Natural killer cell (primary cell): ENCODE data around the gene NAA38. TPM values are rescaled to one million over a fixed set of nuclear protein-coding genes. Genes with fewer than 3 reads are reported as not detected.

Experiments used
- ATAC-seq, 3 donors: fragments of 150-1000 bp in 2 of 3; fragments of 200-7000 bp in 1 of 3; cut with Tn5 transposase; 1 replicate in 1 of 3; 2 replicates in 2 of 3; pipeline ENCODE4 v1.10.0; 2021; ENCODE audit warnings: mild to moderate bottlenecking in 2 of 3, moderate library complexity in 2 of 3
- DNase-seq, 2 donors: peaks; one replicate each; pipeline versions ENCODE4 v3.0.0 to v3.0.0-alpha.2; 2013 to 2021; ENCODE audit warnings: mixed read lengths in 1 of 2
- H3K27ac ChIP-seq: one replicate; pipeline ENCODE4 v1.5.1; 2013; ENCODE audit warnings: mild to moderate bottlenecking, low read length
- H3K27me3 ChIP-seq: one replicate; pipeline ENCODE4 v1.6.1; 2013; ENCODE audit warnings: low read length; ENCODE audit not compliant: control insufficient read depth, insufficient read depth
- H3K36me3 ChIP-seq: one replicate; pipeline ENCODE4 v1.6.1; 2013; ENCODE audit warnings: low read length; ENCODE audit not compliant: control insufficient read depth, insufficient read depth
- H3K4me1 ChIP-seq: one replicate; pipeline ENCODE4 v1.6.1; 2013; ENCODE audit warnings: low read length; ENCODE audit not compliant: control insufficient read depth, insufficient read depth
- H3K4me3 ChIP-seq: one replicate; pipeline ENCODE4 v1.5.1; 2013; ENCODE audit warnings: low read length
- H3K9me3 ChIP-seq: one replicate; pipeline ENCODE4 v1.6.1; 2013; ENCODE audit warnings: low read length; ENCODE audit not compliant: control insufficient read depth, insufficient read depth
- H3K27ac Mint-ChIP-seq, 2 donors: one replicate each; pipeline ENCODE4 v1.8.0; 2022; ENCODE audit warnings: mild to moderate bottlenecking in 2 of 2, mixed read lengths in 2 of 2, moderate library complexity in 1 of 2
- H3K27me3 Mint-ChIP-seq, 2 donors: one replicate each; pipeline ENCODE4 v1.8.0; 2022; ENCODE audit warnings: low read depth in 2 of 2, mixed read lengths in 2 of 2
- H3K36me3 Mint-ChIP-seq: one replicate; pipeline ENCODE4 v1.8.0; 2022; ENCODE audit warnings: mixed read lengths
- H3K4me1 Mint-ChIP-seq, 2 donors: one replicate each; pipeline ENCODE4 v1.8.0; 2022; ENCODE audit warnings: mixed read lengths in 2 of 2
- H3K4me3 Mint-ChIP-seq: one replicate; pipeline ENCODE4 v1.8.0; 2022; ENCODE audit warnings: mild to moderate bottlenecking, moderate library complexity, mixed read lengths
- H3K9me3 Mint-ChIP-seq, 2 donors: one replicate each; pipeline ENCODE4 v1.8.0; 2022; ENCODE audit warnings: mixed read lengths in 2 of 2
- WGBS: methylation state at CpG from one replicate; pipeline ENCODE4 v1.1.7; 2013; ENCODE audit warnings: missing lambda C conversion rate; ENCODE audit not compliant: insufficient coverage; 5-methylcytosine and 5-hydroxymethylcytosine counted together
- intact Hi-C: fragments of 100-400 bp; cut with micrococcal nuclease; formaldehyde crosslinking; loops from one replicate; pipeline ENCODE4 v1.14.2; 2022
- total RNA-seq, 4 donors: library from RNA; stranded (reverse); fragments of 120-200 nt in 1 of 4; gene quantifications; one replicate each; pipeline versions ENCODE4 v1.2.3 to v1.2.4, GENCODE V29; 2013 to 2022
- TF ChIP-seq, protein P1 (sequence below): fragments of 200-600 bp; IDR thresholded peaks from one replicate; pipeline ENCODE4 v1.8.0; 2022; ENCODE audit warnings: antibody characterized with exemption

The NAA38 gene, protein sequence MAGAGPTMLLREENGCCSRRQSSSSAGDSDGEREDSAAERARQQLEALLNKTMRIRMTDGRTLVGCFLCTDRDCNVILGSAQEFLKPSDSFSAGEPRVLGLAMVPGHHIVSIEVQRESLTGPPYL
- 10 to 100 TPM; 35.9 to 40.3 (median 37.3) TPM for total RNA-seq
- total RNA-seq (2013): 39.9 TPM

- H3K27ac Mint-ChIP-seq: no peak within 1 kb of the TSS
- TF ChIP-seq, protein P1, sequence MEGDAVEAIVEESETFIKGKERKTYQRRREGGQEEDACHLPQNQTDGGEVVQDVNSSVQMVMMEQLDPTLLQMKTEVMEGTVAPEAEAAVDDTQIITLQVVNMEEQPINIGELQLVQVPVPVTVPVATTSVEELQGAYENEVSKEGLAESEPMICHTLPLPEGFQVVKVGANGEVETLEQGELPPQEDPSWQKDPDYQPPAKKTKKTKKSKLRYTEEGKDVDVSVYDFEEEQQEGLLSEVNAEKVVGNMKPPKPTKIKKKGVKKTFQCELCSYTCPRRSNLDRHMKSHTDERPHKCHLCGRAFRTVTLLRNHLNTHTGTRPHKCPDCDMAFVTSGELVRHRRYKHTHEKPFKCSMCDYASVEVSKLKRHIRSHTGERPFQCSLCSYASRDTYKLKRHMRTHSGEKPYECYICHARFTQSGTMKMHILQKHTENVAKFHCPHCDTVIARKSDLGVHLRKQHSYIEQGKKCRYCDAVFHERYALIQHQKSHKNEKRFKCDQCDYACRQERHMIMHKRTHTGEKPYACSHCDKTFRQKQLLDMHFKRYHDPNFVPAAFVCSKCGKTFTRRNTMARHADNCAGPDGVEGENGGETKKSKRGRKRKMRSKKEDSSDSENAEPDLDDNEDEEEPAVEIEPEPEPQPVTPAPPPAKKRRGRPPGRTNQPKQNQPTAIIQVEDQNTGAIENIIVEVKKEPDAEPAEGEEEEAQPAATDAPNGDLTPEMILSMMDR: no peak
- no peak within 1 kb of the TSS for H3K4me3 Mint-ChIP-seq
- no peaks in the 10 kb centered on the region for H3K9me3 Mint-ChIP-seq
- no peaks in the 10 kb centered on the region for H3K27me3 Mint-ChIP-seq
- Histone ChIP-seq H3K4me1 (peaks cover 34% of the 10 kb centered on the region), H3K36me3 (peaks cover 2% of the 10 kb centered on the region), H3K27me3 (no peaks in the 10 kb centered on the region), H3K27ac (peak within 1 kb of the TSS; percentile 92), H3K9me3 (no peaks in the 10 kb centered on the region), H3K4me3 (peak within 1 kb of the TSS; percentile 86)
- no peaks in the 10 kb centered on the region for H3K36me3 Mint-ChIP-seq
- DNase-seq (peak; percentile 89 to 99), ATAC-seq (peak; percentile 75 to 92 (median 82))
- intact Hi-C loops: loop anchor here (1.0 to 10.0 kb wide), 5 partner anchors 15 to 170 kb away; partner anchors contain the start of genes KDM6B, TP53 and WRAP53
- peaks cover 6 to 9% of the 10 kb centered on the region in 2 donors for H3K4me1 Mint-ChIP-seq
- under 1% methylated on average over 64 of the region's 64 CpGs for WGBS
Measured at GRCh38 chr17:7856811-7857712, at the start of gene NAA38. Gene NAA38 (minus strand): TSS chr17:7857559. CDS start chr17:7857463, 96 bp downstream.

DNA sequence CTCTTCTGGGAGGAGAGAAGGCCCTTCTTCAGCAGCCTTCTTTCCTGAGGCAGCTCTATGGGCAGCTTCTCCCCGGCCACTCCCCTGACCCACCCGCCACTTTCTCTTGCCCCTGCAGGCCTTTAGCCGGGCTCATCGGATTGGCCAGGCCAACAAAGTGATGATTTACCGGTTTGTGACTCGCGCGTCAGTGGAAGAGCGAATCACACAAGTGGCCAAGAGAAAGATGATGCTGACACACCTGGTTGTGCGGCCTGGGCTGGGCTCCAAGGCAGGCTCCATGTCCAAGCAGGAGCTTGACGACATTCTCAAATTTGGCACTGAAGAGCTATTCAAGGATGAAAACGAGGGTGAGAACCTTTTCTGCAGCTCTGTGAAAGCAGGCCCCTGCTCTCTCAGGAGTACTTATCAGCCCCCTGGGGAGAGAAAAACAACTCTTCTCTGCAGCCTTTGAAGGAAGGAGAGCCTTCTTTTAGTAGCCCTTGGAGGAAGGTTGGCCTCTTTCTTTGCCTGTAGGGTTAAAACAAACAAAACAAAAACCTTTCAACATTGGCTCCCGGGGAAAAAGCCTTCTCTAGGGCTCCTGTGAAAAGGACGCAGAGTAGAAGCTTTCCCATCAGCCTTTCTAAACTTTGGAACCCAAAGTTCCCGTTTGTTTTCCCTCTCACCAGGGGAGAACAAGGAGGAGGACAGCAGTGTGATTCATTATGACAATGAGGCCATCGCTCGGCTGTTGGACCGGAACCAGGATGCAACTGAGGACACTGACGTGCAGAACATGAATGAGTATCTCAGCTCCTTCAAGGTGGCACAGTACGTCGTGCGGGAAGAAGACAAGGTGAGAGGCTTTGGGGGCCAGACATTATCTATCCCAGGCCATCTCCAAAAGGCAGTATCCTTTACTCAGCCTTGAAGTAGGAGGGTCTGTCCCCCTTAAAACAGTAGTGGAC is 46.1 kb upstream of the NAA38 start:
- Histone ChIP-seq H3K9me3 (no peaks in the 10 kb centered on the region), H3K27ac (no peak overlapping the region), H3K27me3 (no peaks in the 10 kb centered on the region), H3K4me1 (no peaks in the 10 kb centered on the region), H3K4me3 (no peak overlapping the region), H3K36me3 (peaks cover 94% of the 10 kb centered on the region)
- no peak for DNase-seq
- no peaks in the 10 kb centered on the region for H3K9me3 Mint-ChIP-seq
- WGBS: 97% methylated on average over 22 of the region's 22 CpGs
- TF ChIP-seq, protein P1: no peak
- ATAC-seq: no peak
- no peak overlapping the region for H3K4me3 Mint-ChIP-seq
- H3K36me3 Mint-ChIP-seq: peaks cover 45% of the 10 kb centered on the region
- H3K27ac Mint-ChIP-seq: no peak overlapping the region
- H3K27me3 Mint-ChIP-seq: no peaks in the 10 kb centered on the region
- H3K4me1 Mint-ChIP-seq: peaks cover 0 to 6% of the 10 kb centered on the region in 2 donors
- intact Hi-C loops: no loop called here

DNA sequence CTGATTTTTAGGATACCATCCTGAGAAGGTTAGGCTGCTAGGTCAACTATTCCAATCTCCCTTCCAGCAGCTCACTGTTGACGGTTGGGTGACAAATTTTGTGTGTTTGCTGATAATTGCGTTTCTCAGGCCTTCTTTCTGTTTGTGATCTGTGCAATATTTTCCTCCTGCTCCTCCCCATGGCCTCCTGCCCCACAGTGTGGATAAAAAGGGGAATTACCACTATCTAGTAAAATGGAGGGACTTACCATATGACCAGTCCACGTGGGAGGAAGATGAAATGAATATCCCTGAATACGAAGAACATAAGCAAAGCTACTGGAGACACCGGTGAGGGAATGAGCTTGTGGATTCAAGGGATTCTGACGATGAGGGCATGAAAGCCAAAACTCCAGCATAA is 40.4 kb upstream of the NAA38 start:
- Mint-ChIP-seq H3K9me3 (no peaks in the 10 kb centered on the region), H3K36me3 (peaks cover 51% of the 10 kb centered on the region)
- H3K27ac ChIP-seq: no peak overlapping the region

More for the DNA sequence above, 40.4 kb upstream of the NAA38 start:
- H3K27ac Mint-ChIP-seq: peak overlapping the region; percentile 4 to 27
- H3K4me3 Mint-ChIP-seq: no peak overlapping the region
- H3K4me1 ChIP-seq: no peaks in the 10 kb centered on the region
- no peak overlapping the region for H3K4me3 ChIP-seq
- TF ChIP-seq, protein P1: no peak
- H3K27me3 Mint-ChIP-seq: no peaks in the 10 kb centered on the region
- DNase-seq: peak in 1 of 2 donors; percentile 60
- peaks cover 82% of the 10 kb centered on the region for H3K36me3 ChIP-seq
- ATAC-seq: peak; percentile 49 to 86 (median 68)
- intact Hi-C loops: no loop called here
- no peaks in the 10 kb centered on the region for H3K27me3 ChIP-seq
- H3K9me3 ChIP-seq: no peaks in the 10 kb centered on the region
- H3K4me1 Mint-ChIP-seq: peaks cover 0 to 25% of the 10 kb centered on the region in 2 donors
- 85% methylated on average over 4 of the region's 6 CpGs for WGBS
